B cell (primary cell): ENCODE data around the gene ESR2.

Experiments used
- EZH2 ChIP-seq: IDR thresholded peaks from 2 replicates; pipeline ENCODE4 v1.6.1; 2012; ENCODE audit warnings: borderline replicate concordance, low read depth, mild to moderate bottlenecking, moderate library complexity, low read length; ENCODE audit not compliant: insufficient read depth, poor library complexity, severe bottlenecking
- TF ChIP-seq, protein P1 (sequence below): fragments of 200-600 bp; IDR thresholded peaks from one replicate; pipeline ENCODE4 v1.8.0; 2022; ENCODE audit warnings: antibody characterized with exemption, mild to moderate bottlenecking

DNA sequence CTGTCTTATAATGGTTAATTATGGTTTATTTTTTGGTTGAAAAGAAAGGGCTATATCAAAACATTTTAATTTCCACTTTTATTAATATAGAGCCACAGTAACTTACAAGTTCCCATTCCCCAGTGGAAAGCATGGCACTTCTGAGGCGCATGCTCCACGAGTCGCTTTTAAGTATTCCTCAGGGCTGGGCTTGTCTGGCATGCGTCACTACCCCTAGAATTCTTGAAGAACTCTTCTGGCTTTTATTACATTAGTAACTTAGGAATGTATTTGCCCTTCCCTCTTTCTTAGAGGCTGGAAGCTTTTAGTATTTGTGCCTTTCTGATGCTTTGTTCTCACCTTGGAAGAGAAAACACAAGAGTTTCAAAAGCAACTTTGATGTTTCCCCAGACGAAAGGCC, 81.1 kb downstream of the ESR2 start:
- TF ChIP-seq, protein P1, sequence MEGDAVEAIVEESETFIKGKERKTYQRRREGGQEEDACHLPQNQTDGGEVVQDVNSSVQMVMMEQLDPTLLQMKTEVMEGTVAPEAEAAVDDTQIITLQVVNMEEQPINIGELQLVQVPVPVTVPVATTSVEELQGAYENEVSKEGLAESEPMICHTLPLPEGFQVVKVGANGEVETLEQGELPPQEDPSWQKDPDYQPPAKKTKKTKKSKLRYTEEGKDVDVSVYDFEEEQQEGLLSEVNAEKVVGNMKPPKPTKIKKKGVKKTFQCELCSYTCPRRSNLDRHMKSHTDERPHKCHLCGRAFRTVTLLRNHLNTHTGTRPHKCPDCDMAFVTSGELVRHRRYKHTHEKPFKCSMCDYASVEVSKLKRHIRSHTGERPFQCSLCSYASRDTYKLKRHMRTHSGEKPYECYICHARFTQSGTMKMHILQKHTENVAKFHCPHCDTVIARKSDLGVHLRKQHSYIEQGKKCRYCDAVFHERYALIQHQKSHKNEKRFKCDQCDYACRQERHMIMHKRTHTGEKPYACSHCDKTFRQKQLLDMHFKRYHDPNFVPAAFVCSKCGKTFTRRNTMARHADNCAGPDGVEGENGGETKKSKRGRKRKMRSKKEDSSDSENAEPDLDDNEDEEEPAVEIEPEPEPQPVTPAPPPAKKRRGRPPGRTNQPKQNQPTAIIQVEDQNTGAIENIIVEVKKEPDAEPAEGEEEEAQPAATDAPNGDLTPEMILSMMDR = no peak
- TF ChIP-seq EZH2 = no peak
